Small intestine (tissue), 7 donors: Measurements from ENCODE around the gene BCAS3. TPM values are rescaled to one million over a fixed set of nuclear protein-coding genes. Genes with fewer than 3 reads are reported as not detected.
"Not testable (repeated sequence)": the region's sequence is repeated elsewhere in the genome, so short reads cannot be mapped to it uniquely, and the experiment has no call there.

Source experiments
- DNase-seq, 2 donors: peaks; one replicate each; pipeline versions ENCODE4 v3.0.0 to v3.0.0-alpha.2; 2013
- FAIRE-seq: peaks from 2 replicates; lab custom pipeline; 2012; peaks lifted over from hg19 to GRCh38; lab: Jason Lieb, UNC
- H3K27ac ChIP-seq, 3 donors: one replicate each; pipeline ENCODE4 v1.5.1; 2013; ENCODE audit warnings: low read length in 2 of 3, mild to moderate bottlenecking in 2 of 3, control low read depth in 1 of 3, inconsistent platforms in 1 of 3, low read depth in 1 of 3, moderate library complexity in 1 of 3
- H3K27me3 ChIP-seq, 3 donors: one replicate each; pipeline ENCODE4 v1.6.1; 2013; ENCODE audit warnings: low read length in 3 of 3, inconsistent platforms in 1 of 3; ENCODE audit not compliant: control insufficient read depth in 3 of 3, insufficient read depth in 3 of 3
- H3K36me3 ChIP-seq, 3 donors: one replicate each; pipeline ENCODE4 v1.6.1; 2013; ENCODE audit warnings: low read length in 3 of 3, inconsistent platforms in 1 of 3, low read depth in 1 of 3, mild to moderate bottlenecking in 1 of 3, moderate library complexity in 1 of 3; ENCODE audit not compliant: control insufficient read depth in 3 of 3, insufficient read depth in 2 of 3
- H3K4me1 ChIP-seq, 3 donors: one replicate each; pipeline ENCODE4 v1.6.1; 2013; ENCODE audit warnings: low read length in 2 of 3, inconsistent platforms in 1 of 3, low read depth in 1 of 3, mild to moderate bottlenecking in 1 of 3, moderate library complexity in 1 of 3; ENCODE audit not compliant: control insufficient read depth in 3 of 3, insufficient read depth in 2 of 3
- H3K4me3 ChIP-seq, 3 donors: one replicate each; pipeline ENCODE4 v1.5.1; 2013; ENCODE audit warnings: low read length in 3 of 3, control low read depth in 1 of 3, inconsistent platforms in 1 of 3, low read depth in 1 of 3, mild to moderate bottlenecking in 1 of 3, moderate library complexity in 1 of 3
- H3K9me3 ChIP-seq, 2 donors: one replicate each; pipeline ENCODE4 v1.6.1; 2013; ENCODE audit warnings: low read depth in 1 of 2, low read length in 1 of 2; ENCODE audit not compliant: control insufficient read depth in 2 of 2, insufficient read depth in 1 of 2
- WGBS, 3 donors: extraction: QIAGEN DNeasy Blood & Tissue Kit; methylation state at CpG; one replicate each; pipeline ENCODE4 v1.1.7; 2013; 5-methylcytosine and 5-hydroxymethylcytosine counted together
- polyA plus RNA-seq, 4 donors: library from polyadenylated mRNA; stranded (reverse) in 3 of 4; unstranded in 1 of 4; fragments of 200-250 nt in 3 of 4; fragments of 120-200 nt in 1 of 4; gene quantifications; one replicate each; pipeline versions ENCODE4 v1.2.1 to v1.2.3, GENCODE V29; 2013
- donor health status: healthy with polysubstance abuse.
- donor health status: control.
- donor health status: control.
- donor health status: Bipolar disorder and iron deficiency.
- donor health status: healthy.

Gene BCAS3
- polyA plus RNA-seq, 4 donors: 4.4 to 10.5 (median 4.8) TPM

DNA sequence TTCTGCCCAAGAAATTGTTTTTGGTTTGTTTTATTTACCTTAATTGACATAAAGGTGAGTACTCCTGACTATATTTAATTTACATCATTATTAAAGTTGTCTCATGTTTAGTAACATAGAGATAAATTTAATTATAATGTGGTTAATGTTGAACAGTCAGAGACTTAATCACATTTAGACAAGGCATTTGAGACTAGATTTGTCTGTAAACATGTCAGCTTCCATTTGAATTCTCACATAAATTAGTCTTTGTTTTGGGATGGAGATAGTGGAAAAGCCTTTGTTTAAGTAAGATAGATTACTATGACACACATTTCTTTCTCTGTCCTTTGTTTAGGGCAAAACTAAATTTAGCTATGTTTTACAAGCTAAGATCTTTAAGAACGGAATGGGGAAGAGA, 18.5 kb upstream of the BCAS3 start:
- no peak overlapping the region for H3K4me3 ChIP-seq
- no peaks in the 10 kb centered on the region for H3K9me3 ChIP-seq
- H3K36me3 ChIP-seq: peaks cover 0 to 11% (median 2%) of the 10 kb centered on the region in 3 donors
- no peaks in the 10 kb centered on the region for H3K4me1 ChIP-seq
- H3K27me3 ChIP-seq: no peaks in the 10 kb centered on the region
- H3K27ac ChIP-seq: no peak overlapping the region
- FAIRE-seq (no peak), DNase-seq (no peak)
- 75 to 98% (median 85%) methylated on average over 1 of the region's 1 CpG for WGBS, 3 donors

DNA sequence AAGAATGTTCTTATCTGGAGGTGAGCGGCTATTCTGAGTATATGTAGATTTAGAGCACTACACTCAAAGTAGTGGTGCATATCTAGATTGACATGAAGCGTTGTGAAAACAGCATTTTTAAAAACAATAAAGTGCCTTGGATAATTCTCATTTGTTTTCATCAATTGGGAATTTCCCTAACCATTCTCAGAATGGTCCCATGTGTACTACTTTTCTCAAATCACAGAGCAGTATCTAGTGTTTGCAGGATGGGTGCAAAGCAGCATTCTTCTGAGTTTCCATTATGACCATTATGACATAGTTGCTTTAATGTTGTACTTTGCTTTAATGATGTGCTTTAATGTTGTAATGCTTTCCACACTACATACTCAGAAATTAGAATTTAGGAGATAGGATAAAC, 16.2 kb upstream of the BCAS3 start:
- Histone ChIP-seq H3K27ac (no peak overlapping the region), H3K9me3 (no peaks in the 10 kb centered on the region), H3K27me3 (no peaks in the 10 kb centered on the region), H3K4me3 (no peak overlapping the region), H3K36me3 (peaks cover 0 to 20% (median 7%) of the 10 kb centered on the region in 3 donors), H3K4me1 (no peaks in the 10 kb centered on the region)
- WGBS, 3 donors: 83 to 93% (median 93%) methylated on average over 2 of the region's 2 CpGs
- FAIRE-seq (no peak), DNase-seq (no peak)

DNA sequence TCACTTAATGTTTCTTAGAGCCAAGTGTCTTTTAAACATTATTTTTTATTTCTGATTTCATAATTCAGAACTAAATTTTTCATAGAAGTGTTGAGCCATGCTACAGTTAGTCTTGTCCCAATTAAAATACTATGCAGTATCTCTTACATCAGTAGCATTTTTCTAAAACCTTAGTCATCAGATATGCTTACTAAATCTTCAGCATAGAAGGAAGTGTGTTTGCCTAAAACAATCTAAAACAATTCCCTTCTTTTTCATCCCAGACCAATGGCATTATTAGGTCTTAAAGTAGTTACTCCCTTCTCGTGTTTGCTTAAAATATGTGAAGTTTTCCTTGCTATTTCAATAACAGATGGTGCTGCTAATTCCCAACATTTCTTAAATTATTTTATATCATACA, 13.6 kb upstream of the BCAS3 start:
- 88 to 100% (median 91%) methylated on average over 1 of the region's 1 CpG for WGBS, 3 donors
- FAIRE-seq: no peak
- H3K36me3 ChIP-seq: peaks cover 0 to 14% (median 5%) of the 10 kb centered on the region in 3 donors
- DNase-seq: no peak
- no peaks in the 10 kb centered on the region for H3K9me3 ChIP-seq
- H3K4me1 ChIP-seq: no peaks in the 10 kb centered on the region
- H3K27ac ChIP-seq: no peak overlapping the region
- H3K27me3 ChIP-seq: no peaks in the 10 kb centered on the region
- H3K4me3 ChIP-seq: no peak overlapping the region

DNA sequence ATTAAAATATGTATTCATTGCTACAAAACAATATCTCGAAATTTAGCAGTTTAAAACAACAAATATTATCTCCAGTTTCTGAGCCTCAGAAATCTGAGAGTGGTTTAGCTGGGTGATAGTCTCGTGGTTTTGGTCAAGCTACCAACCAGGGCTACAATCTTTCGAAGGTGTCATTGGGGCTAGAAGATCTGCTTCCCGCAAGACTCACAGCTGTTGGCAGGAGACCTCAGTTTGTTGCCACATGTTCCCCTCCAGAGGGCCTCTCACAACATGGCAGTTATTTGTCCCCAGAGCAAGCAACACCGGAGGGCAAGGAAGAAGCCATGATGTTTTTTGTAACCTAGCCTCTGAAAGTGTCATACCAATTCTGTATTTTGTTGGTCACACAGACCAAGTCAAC, 12.0 kb upstream of the BCAS3 start:
- WGBS, 3 donors: 90 to 97% (median 91%) methylated on average over 5 of the region's 5 CpGs
- no peaks in the 10 kb centered on the region for H3K4me1 ChIP-seq
- no peaks in the 10 kb centered on the region for H3K9me3 ChIP-seq
- H3K4me3 ChIP-seq: no peak overlapping the region
- DNase-seq: no peak
- H3K27ac ChIP-seq: no peak overlapping the region
- FAIRE-seq: no peak
- peaks cover 0 to 14% (median 5%) of the 10 kb centered on the region in 3 donors for H3K36me3 ChIP-seq
- H3K27me3 ChIP-seq: no peaks in the 10 kb centered on the region

DNA sequence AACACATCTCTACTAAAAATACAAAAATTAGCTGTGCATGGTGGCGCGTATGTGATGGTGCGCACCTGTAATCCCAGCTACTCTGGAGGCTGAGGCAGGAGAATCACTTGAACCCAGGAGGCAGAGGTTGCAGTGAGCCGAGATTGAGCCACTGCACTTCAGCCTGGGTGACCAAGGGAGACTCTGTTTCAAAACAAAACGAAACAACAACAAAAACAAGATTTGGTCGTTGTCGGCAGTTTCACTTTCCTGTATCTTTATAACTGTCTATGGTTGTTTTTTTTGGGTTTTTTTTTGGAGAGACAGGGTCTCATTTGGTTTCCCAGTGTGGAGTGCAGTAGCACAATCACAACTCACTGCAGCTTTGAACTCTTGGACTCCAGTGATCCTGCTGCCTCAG, 8.9 kb upstream of the BCAS3 start:
- WGBS, 3 donors: 73 to 80% (median 73%) methylated on average over 7 of the region's 7 CpGs

DNA sequence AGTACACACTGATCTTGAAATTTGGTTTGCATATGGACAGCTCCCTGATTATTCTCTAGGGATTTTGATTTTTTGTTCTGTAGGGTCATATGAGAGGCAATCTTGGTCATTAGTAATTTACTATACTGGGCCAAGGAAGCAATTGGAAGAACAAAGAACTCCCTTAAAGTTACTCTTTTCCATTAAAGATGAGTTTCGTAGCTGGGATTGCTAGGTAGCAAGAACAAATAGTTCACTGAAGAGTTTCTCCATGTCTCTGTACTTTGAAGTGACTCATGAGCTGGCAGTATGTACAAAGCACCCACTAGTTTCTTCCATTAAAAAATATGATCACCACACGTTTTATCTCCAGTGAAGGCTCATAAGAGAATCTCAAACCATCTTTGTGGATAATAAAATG, 6.2 kb upstream of the BCAS3 start:
- DNase-seq: no peak
- Histone ChIP-seq H3K36me3 (peaks cover 0 to 1% (median 0%) of the 10 kb centered on the region in 3 donors), H3K4me3 (no peak overlapping the region), H3K27me3 (no peaks in the 10 kb centered on the region), H3K27ac (no peak overlapping the region), H3K9me3 (no peaks in the 10 kb centered on the region), H3K4me1 (no peaks in the 10 kb centered on the region)
- WGBS, 3 donors: 38 to 54% (median 48%) methylated on average over 2 of the region's 2 CpGs
- no peak for FAIRE-seq

More for the DNA sequence above, 8.9 kb upstream of the BCAS3 start:
- H3K36me3 ChIP-seq: peaks cover 0 to 14% (median 5%) of the 10 kb centered on the region in 3 donors
- H3K9me3 ChIP-seq, H3K27me3 ChIP-seq, H3K27ac ChIP-seq, FAIRE-seq, H3K4me1 ChIP-seq, H3K4me3 ChIP-seq, DNase-seq: not testable (repeated sequence)

DNA sequence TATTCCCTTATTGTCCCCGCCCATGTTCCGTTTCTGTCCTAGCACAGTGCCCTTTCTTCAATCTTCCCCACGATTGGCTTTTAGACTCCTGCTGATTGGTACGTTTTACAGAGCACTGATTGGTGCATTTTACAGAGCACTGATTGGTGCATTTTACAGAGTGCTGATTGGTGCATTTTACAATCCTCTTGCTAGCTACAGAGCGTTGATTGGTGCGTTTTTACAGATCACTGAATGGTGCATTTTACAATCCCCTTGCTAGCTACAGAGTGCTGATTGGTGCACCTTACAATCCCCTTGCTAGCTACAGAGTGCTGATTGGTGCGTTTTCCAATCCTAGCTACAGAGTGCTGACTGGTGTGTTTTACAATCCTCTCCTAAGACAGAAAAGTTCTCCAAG, 3.0 kb upstream of the BCAS3 start:
- H3K27me3 ChIP-seq, H3K4me1 ChIP-seq, H3K9me3 ChIP-seq, H3K36me3 ChIP-seq, FAIRE-seq, H3K4me3 ChIP-seq, DNase-seq, H3K27ac ChIP-seq: not testable (repeated sequence)
- WGBS, 3 donors: 85 to 88% (median 86%) methylated on average over 7 of the region's 7 CpGs

DNA sequence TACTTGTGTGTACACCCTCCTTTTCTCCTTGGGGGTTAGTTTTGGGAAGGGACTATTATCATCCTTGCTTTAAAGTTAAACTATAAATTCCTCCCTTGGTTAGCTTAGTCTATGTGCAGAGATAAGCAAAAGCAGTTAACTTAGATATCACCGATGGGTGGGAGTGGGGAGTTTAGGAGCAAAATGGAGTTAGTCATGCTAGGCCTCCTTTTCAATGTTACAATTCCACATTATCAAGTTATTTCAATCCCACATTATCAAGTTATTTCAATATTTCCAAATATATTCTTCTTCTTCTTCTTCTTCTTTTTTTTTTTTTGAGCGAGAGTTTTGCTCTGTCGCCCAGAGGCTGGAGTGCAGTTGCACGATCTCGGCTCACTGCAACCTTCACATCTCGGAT, 1.7 kb upstream of the BCAS3 start:
- Histone ChIP-seq H3K9me3 (no peaks in the 10 kb centered on the region), H3K4me1 (peaks cover 0 to 4% (median 0%) of the 10 kb centered on the region in 3 donors), H3K27ac (no peak overlapping the region), H3K27me3 (no peaks in the 10 kb centered on the region), H3K36me3 (no peaks in the 10 kb centered on the region), H3K4me3 (no peak overlapping the region)
- FAIRE-seq (no peak), DNase-seq (no peak)
- 91 to 95% (median 93%) methylated on average over 6 of the region's 6 CpGs for WGBS, 3 donors

DNA sequence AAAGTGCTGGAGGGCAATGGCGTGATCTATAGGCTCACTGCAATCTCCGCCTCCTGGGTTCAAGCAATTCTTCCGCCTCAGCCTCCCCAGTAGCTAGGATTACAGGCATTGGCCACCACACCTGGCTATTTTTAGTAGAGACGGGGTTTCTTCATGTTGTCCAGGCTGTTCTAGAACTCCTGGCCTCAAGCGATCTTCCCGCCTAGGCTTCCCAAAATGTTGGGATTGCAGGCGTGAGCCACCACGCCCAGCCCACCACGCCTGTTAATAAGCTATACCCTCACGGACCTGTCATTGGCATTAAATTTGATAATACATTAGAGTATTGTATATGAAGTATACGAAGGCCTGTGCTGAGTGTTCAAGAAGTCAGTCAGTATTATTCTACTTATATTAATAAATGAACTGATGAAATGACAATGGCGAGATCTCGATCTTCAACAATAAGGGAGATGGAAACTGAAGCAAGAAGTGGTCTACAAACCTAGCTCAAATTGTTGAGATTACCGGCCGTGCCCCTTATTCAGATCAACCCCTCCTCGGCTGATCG, 818 bp upstream of the BCAS3 start:
- DNase-seq: no peak
- Histone ChIP-seq H3K27ac (peak overlapping the region; percentile 12 to 69 (median 54)), H3K4me1 (peaks cover 0 to 4% (median 0%) of the 10 kb centered on the region in 3 donors), H3K9me3 (no peaks in the 10 kb centered on the region), H3K36me3 (no peaks in the 10 kb centered on the region), H3K4me3 (peak overlapping the region; percentile 54 to 73 (median 61)), H3K27me3 (no peaks in the 10 kb centered on the region)
- FAIRE-seq: no peak
- 22 to 28% (median 27%) methylated on average over 17 of the region's 17 CpGs for WGBS, 3 donors
